Posterior vena cava (tissue), 2 donors: ENCODE measurements around the gene CYP27B1. TPM values are rescaled to one million over a fixed set of nuclear protein-coding genes. Genes with fewer than 3 reads are reported as not detected.
"Not testable (repeated sequence)": the region's sequence is repeated elsewhere in the genome, so short reads cannot be mapped to it uniquely, and the experiment has no call there.

Experiments
- DNase-seq: peaks from one replicate; pipeline ENCODE4 v3.0.0-alpha.2; 2020; ENCODE audit warnings: low spot score
- intact Hi-C, 2 donors: fragments of 100-400 bp; cut with DNase I; formaldehyde crosslinking; loops; one replicate each; pipeline versions ENCODE4 v1.14.1 to v1.14.2; 2022 to 2023
- total RNA-seq, 2 donors: library from RNA; stranded (reverse); fragmentation: NEBNext Ultra II Directional; extraction: Animal tissue kit (Norgen Biotek cat#: 25700); gene quantifications; one replicate each; pipeline ENCODE4 v1.2.1, GENCODE V29; 2021
- donor health status: DM: yes; HTN: yes; CAD: no.
- donor health status: DM: yes; HTN: yes; CAD: no.

CYP27B1 gene
- total RNA-seq, 2 donors from 2014 or later: 0.57 to 1.1 TPM

DNA sequence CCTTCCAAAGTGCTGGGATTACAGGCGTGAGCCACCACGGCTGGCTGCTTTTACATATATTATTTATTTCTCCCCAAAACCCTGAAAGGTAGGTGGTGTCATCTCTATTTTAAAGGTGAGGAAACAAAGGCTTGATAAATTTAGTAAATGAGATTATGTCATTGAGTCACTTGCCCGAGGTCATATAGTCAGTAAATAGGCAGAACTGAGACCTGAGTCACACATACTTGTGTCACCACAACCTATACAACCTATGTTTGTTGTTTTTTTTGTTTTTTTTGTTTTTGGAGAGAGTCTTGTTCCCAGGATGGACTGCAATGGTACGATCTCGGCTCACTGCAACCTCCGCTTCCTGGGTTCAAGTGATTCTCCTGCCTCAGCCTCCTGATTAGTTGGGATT is 28.5 kb upstream of the CYP27B1 start:
- DNase-seq: no peak
- intact Hi-C loops: no loop called here

- intact Hi-C loops: no loop called here
- DNase-seq: no peak
Observed at GRCh38 chr12:57793920-57794319, 27.0 kb upstream of the CYP27B1 start.

DNA sequence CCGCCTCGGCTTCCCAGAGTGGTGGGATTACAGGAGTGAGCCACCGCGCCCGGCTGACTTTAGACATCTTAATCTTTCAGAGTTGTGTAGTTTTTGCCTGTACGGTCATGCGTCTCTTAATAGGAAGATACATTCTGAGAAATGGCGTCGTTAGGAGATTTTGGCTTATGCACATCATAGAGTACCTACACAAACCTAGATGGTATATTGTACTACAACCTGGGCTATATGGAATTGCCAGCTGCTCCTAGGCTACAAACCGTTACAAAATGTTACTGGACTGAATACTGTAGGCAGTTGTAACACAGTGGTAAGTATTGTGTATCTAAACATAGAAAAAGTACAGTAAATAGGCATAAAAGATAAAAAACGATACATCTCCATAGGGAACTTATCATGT is 17.0 kb upstream of the CYP27B1 start:
- intact Hi-C loops: no loop called here
- DNase-seq: no peak

- DNase-seq: no peak
- intact Hi-C loops: no loop called here
Observed at GRCh38 chr12:57783466-57783801, 16.6 kb upstream of the CYP27B1 start.

- DNase-seq: peak; percentile 99
- intact Hi-C loops: no loop called here
Observed at GRCh38 chr12:57782608-57783465, 16.0 kb upstream of the CYP27B1 start, which contains the start of gene TSFM. Gene TSFM (plus strand): TSS chr12:57782787. CDS start chr12:57782802, 15 bp downstream.

- intact Hi-C loops: no loop called here
- DNase-seq: no peak
Observed at GRCh38 chr12:57782243-57782607, 15.3 kb upstream of the CYP27B1 start.

DNA sequence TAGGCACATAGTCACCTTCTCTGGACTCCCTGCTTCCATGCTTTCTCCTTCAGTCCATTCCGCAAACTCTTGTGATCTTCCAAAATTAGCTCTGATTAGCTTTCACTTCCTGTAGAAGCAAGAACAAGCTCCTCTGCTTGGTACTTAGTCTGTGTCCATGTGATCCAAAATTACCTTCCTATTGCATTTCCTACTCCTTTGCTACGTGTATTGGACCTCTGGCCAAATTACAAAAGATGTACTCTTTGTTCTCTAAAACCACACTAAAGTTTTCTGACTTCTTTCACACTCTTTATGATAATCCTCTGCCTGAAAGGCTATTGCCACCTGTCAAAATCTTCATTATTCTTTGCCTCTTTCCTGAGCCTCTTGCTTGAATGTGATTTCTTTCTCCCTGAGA is 14.9 kb upstream of the CYP27B1 start:
- no peak for DNase-seq
- intact Hi-C loops: no loop called here

DNA sequence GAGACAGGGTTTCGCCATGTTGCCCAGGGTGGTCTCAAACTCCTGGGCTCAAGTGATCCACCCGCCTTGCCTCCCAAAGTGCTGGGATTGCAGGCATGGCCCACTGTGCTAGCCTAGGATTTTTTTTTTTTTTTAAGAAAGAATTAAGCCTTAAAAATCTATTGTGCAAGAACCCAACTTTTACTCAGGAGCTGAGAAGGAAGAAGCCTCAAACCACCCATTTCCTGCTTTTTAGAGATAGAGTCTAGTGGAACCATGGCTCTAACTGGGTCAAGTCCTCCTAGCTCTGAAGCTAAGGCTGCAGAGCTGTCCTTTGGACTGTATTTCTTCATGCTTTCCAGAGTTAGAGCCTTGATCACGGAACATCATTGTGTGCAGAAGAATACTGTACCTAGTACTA is 14.4 kb upstream of the CYP27B1 start:
- DNase-seq: no peak
- intact Hi-C loops: no loop called here

GRCh38 chr12:57780284-57780897 is 13.5 kb upstream of the CYP27B1 start:
- DNase-seq: no peak
- intact Hi-C loops: no loop called here

- intact Hi-C loops: no loop called here
- DNase-seq: no peak
Observed at GRCh38 chr12:57779736-57780135, 12.9 kb upstream of the CYP27B1 start.

GRCh38 chr12:57777911-57778310 is 11.0 kb upstream of the CYP27B1 start:
- DNase-seq: no peak
- intact Hi-C loops: no loop called here

GRCh38 chr12:57777367-57777766 is 10.5 kb upstream of the CYP27B1 start:
- no peak for DNase-seq
- intact Hi-C loops: no loop called here

DNA sequence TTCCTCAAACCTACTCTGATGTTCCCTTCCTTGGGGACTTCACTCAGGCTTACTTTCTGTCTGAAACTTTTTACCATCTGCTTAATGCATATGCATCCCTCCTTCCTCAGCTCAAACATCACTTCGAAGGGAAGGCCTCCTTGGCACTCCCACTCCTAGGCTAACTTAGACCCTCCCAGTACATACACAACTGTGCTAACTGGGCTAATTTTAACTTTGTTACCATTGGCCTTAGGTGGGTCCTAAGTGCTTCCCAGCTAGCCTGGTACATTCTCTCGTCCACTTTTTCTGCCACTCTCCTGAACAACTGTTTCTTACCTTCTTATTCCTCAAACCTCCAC is 9.3 kb upstream of the CYP27B1 start:
- DNase-seq: no peak
- intact Hi-C loops: no loop called here

GRCh38 chr12:57775563-57776246 is 8.8 kb upstream of the CYP27B1 start:
- intact Hi-C loops: no loop called here

DNA sequence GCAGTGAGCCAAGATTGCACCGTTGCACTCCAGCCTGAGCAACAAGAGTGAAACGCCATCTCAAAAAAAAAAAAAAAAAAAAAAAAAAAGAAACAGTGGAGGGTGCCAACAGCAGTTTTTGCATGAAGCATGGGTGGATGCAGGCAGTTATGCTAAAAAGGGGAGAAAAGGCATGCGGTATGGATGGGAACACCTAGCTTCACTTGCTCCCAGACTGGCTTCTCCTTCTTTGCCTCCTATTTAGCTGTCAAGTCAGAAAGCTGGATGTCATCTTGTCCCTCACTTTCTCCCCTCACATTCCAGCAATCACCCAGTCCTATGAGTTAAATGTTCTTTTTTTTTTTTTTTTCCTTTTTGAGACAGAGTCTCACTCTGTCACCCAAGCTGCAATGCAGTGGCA is 8.2 kb upstream of the CYP27B1 start:
- intact Hi-C loops: no loop called here
- DNase-seq: no peak

More at GRCh38 chr12:57775563-57776246, 8.8 kb upstream of the CYP27B1 start:
- DNase-seq: no peak

GRCh38 chr12:57774634-57775033 is 7.8 kb upstream of the CYP27B1 start:
- DNase-seq, intact Hi-C loops: not testable (repeated sequence)

- DNase-seq: peak; percentile 90
- intact Hi-C loops: no loop called here
Observed at GRCh38 chr12:57772429-57773322, 5.8 kb upstream of the CYP27B1 start, which contains the start of gene EEF1AKMT3. Gene EEF1AKMT3 (plus strand): TSS chr12:57772614. CDS start chr12:57772725, 111 bp downstream.

GRCh38 chr12:57771873-57772428 is 5.1 kb upstream of the CYP27B1 start, which contains the start of gene METTL1:
Gene METTL1 (minus strand): TSS chr12:57772105. CDS start chr12:57772083, 22 bp downstream.
- peak; percentile 99 for DNase-seq
- intact Hi-C loops: no loop called here
